ENCODE measurements around the gene MRPL9.

DNA sequence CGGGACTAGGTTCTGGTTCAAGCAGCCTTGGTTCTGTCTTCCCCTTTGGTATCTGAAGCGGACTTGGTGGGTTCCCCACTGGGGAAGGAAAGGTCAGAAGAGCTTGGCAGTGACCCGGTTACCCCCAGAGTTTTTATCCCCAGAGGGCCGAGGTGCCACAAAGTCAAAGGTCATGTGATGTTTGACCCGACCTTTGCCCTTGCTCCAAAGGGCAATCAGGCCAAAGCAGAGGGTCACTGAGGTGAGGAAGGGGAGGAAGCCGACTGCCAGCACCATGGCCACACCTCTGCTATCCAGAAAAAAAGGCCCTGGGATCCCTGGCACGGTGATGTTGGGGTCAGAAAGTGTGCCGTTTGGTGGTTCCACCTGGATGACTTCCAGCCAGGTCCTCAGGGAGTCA is 37.5 kb upstream of the MRPL9 start:
- TF ChIP-seq, protein P1, sequence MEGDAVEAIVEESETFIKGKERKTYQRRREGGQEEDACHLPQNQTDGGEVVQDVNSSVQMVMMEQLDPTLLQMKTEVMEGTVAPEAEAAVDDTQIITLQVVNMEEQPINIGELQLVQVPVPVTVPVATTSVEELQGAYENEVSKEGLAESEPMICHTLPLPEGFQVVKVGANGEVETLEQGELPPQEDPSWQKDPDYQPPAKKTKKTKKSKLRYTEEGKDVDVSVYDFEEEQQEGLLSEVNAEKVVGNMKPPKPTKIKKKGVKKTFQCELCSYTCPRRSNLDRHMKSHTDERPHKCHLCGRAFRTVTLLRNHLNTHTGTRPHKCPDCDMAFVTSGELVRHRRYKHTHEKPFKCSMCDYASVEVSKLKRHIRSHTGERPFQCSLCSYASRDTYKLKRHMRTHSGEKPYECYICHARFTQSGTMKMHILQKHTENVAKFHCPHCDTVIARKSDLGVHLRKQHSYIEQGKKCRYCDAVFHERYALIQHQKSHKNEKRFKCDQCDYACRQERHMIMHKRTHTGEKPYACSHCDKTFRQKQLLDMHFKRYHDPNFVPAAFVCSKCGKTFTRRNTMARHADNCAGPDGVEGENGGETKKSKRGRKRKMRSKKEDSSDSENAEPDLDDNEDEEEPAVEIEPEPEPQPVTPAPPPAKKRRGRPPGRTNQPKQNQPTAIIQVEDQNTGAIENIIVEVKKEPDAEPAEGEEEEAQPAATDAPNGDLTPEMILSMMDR (IDR thresholded peaks at IDR 0.05; ENCODE audit: insufficient read depth, low read length, poor library complexity, severe bottlenecking): no peak
- TF ChIP-seq EZH2phosphoT487 (conservative IDR thresholded peaks at IDR 0.05; ENCODE audit: low read length): no peak
